Measurements from ENCODE around the gene MRPL4.

Gene MRPL4

DNA sequence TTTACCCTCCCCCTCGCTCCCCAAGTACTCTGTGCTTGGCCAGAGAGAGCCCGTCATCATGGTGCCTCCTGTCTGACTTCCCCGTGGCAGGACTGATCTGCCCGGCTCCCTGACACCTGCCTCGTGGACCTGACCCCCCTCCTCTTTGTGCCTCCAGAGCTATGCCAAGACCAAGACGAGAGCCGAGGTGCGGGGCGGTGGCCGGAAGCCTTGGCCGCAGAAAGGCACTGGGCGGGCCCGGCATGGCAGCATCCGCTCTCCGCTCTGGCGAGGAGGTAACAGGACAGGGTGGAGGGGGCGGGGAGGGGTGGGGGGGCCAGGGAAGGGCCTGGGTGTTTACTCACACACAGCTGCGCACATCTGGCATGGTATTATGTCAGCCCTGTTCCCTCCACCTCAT is 4.5 kb downstream of the MRPL4 start:
- DNase-seq (ENCODE audit: low read depth, low spot score), result no peak
- POLR2A ChIA-PET, result interaction anchor here (1.2 kb wide), 1 partner anchor 132 kb away, joined by 3 read pairs; no protein-coding TSS in a partner anchor
- no peak overlapping the region for H3K4me3 ChIP-seq (ENCODE audit: low read depth, low read length)
- CTCF ChIA-PET, result interaction anchor here (1.3 to 19.7 kb wide), 3 partner anchors 13 to 130 kb away, joined by 3 to 1180 read pairs (median 98); partner anchors contain the start of genes CDC37, ICAM1 and TYK2
- TF ChIP-seq, protein P1, sequence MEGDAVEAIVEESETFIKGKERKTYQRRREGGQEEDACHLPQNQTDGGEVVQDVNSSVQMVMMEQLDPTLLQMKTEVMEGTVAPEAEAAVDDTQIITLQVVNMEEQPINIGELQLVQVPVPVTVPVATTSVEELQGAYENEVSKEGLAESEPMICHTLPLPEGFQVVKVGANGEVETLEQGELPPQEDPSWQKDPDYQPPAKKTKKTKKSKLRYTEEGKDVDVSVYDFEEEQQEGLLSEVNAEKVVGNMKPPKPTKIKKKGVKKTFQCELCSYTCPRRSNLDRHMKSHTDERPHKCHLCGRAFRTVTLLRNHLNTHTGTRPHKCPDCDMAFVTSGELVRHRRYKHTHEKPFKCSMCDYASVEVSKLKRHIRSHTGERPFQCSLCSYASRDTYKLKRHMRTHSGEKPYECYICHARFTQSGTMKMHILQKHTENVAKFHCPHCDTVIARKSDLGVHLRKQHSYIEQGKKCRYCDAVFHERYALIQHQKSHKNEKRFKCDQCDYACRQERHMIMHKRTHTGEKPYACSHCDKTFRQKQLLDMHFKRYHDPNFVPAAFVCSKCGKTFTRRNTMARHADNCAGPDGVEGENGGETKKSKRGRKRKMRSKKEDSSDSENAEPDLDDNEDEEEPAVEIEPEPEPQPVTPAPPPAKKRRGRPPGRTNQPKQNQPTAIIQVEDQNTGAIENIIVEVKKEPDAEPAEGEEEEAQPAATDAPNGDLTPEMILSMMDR (IDR thresholded peaks at IDR 0.05; ENCODE audit: insufficient read depth, low read length, missing control alignments), result no peak

DNA sequence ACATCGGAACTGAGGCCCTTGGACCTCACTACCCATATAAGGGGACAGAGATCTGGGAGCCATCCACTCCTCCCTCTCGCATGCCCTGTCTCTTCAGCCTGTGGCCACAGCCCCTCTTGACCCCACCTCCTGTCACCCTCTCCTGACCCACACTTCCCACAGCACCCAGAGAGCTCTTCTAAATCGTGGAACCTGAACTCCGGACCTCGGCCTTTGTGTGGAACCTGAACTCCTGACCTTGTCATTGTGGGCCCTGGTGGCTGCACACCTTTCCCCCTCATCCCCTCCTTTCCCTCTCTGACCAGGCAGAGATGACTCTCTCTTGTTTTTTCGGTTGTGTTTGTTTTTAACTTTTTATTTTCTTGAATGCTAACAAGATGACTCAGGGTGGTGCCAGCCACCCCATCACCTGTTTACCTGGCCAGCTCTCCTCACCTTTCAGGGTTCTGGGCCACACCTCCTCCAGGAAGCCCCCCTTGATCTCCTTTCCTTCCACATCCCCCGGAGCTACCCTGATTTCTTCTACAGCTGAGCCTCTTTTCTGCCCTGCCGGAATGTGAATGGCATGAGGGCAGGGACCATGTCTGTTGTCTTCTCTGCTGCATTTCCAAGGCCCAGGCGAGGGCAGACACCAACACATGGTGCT is 5.1 kb downstream of the MRPL4 start:
- H3K4me3 ChIP-seq (ENCODE audit: low read depth, low read length), result no peak overlapping the region
- ChIA-PET CTCF (interaction anchor here (1.3 to 19.7 kb wide), 3 partner anchors 12 to 130 kb away, joined by 3 to 1180 read pairs (median 98); partner anchors contain the start of genes CDC37, ICAM1 and TYK2), POLR2A (interaction anchor here (1.2 kb wide), 1 partner anchor 131 kb away, joined by 3 read pairs; no protein-coding TSS in a partner anchor)
- no peak for DNase-seq (ENCODE audit: low read depth, low spot score)
- TF ChIP-seq, protein P1 (IDR thresholded peaks at IDR 0.05; ENCODE audit: insufficient read depth, low read length, missing control alignments), result no peak

DNA sequence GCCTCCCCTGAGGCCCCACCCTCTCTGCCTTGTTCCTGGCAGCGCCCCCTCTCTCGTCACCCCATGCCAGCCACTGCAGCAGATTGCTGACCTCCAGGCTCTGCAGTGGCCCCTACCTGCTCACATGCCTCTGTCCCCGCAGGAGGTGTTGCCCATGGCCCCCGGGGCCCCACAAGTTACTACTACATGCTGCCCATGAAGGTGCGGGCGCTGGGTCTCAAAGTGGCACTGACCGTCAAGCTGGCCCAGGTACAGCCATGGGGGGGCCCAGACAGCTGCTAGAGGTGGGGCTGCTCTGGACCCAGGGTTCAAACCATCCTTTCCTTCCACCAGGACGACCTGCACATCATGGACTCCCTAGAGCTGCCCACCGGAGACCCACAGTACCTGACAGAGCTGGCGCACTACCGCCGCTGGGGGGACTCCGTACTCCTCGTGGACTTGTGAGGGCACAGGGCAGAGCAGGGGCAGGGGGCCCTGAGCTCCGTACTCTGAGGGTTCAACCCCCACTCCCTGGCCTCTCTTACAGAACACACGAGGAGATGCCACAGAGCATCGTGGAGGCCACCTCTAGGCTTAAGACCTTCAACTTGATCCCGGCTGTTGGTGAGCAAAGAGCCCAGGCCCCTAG is 6.2 kb downstream of the MRPL4 start:
- no peak for DNase-seq (ENCODE audit: low read depth, low spot score)
- no peak overlapping the region for H3K4me3 ChIP-seq (ENCODE audit: low read depth, low read length)
- ChIA-PET POLR2A (interaction anchor here (1.0 to 1.6 kb wide), 2 partner anchors 8 to 77 kb away, joined by 3 to 5 read pairs; no protein-coding TSS in a partner anchor), CTCF (interaction anchor here (0.6 to 19.7 kb wide), 38 partner anchors 8 to 443 kb away, joined by 3 to 1180 read pairs (median 4); partner anchors contain the start of genes CDC37, DNMT1, ICAM1 and ICAM5)
- TF ChIP-seq, protein P1 (IDR thresholded peaks at IDR 0.05; ENCODE audit: insufficient read depth, low read length, missing control alignments), result no peak

DNA sequence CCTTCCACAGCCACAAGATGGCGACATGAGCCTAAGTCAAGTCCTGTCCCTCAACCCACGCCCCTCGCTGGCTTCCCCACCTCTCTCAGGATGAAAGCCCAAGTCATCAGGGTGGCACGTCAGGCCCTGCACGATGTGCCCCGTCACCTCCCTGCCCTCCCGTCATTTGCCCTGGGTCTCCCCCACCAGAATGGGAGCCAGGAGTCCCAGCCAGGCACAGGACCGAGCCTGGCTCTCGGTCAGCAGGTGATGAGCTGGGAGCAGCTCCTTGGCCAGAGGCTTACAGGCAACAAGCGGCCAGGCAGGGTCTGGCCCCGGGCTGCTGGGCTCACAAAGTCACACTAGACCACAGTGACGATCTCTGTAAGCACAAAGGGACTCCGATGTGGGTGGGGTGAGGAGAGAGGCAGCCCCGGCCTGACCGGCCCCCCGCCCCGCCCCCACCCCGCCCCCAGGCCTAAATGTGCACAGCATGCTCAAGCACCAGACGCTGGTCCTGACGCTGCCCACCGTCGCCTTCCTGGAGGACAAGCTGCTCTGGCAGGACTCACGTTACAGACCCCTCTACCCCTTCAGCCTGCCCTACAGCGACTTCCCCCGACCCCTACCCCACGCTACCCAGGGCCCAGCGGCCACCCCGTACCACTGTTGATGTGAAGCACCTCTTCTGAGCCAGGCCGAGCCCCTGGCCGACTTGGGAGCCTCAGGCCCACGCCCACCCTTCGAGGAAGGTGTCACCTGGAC is 7.3 kb downstream of the MRPL4 start:
- TF ChIP-seq, protein P1 (IDR thresholded peaks at IDR 0.05; ENCODE audit: insufficient read depth, low read length, missing control alignments), result peak; percentile 71
- ChIA-PET CTCF (interaction anchor here (0.6 to 19.7 kb wide), 50 partner anchors 9 to 442 kb away, joined by 3 to 1180 read pairs (median 4); partner anchors contain the start of genes CDC37, DNMT1, ICAM1 and ICAM4), POLR2A (interaction anchor here (1.0 to 1.6 kb wide), 2 partner anchors 9 to 76 kb away, joined by 3 to 5 read pairs; no protein-coding TSS in a partner anchor)
- DNase-seq (ENCODE audit: low read depth, low spot score), result no peak
- no peak overlapping the region for H3K4me3 ChIP-seq (ENCODE audit: low read depth, low read length)

DNA sequence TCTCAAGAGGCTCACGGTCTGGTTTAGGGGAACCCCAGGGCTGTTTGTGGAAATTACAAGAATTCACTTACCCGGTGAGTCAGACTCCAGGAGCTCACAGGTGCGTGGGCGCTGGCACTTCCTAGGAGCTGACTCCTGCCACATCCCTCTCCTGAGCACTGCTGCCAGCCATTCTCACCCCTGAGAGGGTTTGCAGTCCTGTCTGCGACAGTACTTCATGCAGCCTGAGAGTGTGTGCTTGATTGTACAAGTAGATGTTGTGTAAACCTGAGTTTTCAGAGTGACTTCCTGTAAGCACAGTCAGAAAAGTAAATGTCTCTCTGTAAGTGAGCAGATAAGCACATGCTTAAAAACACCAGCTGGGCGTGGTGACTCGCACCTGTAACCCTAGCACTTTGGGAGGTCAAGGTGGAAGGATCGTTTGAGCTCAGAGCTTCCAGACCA is 8.1 kb downstream of the MRPL4 start:
- CTCF ChIA-PET, result interaction anchor here (0.7 to 19.7 kb wide), 26 partner anchors 9 to 330 kb away, joined by 3 to 1180 read pairs (median 4); partner anchors contain the start of genes CDC37, ICAM1, ICAM4 and ICAM5
- no peak for DNase-seq (ENCODE audit: low read depth, low spot score)
- H3K4me3 ChIP-seq (ENCODE audit: low read depth, low read length), result no peak overlapping the region
- POLR2A ChIA-PET, result no interaction called here
- TF ChIP-seq, protein P1 (IDR thresholded peaks at IDR 0.05; ENCODE audit: insufficient read depth, low read length, missing control alignments), result no peak
